ENCODE data around the gene OSM. TPM values are rescaled to one million over a fixed set of nuclear protein-coding genes. Genes with fewer than 3 reads are reported as not detected.

OSM gene
- polyA plus RNA-seq, 2 of the 4 experiments (the other 2 are of a cell fraction) = not detected

DNA sequence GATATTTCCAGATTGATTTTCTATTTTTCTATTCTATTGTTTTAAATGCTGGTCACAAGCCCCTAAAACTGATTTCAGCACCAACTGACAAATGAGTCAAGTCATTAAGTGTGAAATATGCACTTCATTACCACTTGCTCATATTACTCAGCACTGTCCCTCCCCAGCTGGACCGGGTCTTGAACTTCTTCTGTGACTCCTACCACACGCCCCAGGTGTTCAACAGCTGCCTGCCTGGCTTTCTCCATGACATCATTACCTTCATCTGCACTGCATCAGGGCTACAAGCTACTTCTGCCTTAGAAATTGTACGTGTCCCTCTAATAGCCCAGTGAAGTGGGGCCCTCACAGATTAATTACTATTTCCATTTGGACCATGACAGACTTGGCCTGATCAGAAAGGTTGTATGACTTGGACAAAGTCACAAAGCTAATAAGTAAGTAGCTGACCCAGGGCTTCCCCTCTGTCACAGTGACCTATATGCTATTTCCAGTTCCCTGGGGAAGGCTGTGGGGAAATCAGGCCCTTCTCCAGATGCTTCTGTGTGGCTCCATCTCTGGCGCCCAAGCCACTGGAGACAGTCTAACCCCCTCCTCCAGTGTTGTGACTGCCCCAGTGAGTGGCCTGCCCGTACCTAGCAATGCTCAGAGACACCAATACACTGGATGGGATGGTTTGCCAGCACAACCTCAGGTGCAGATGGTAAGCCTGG lies 42.0 kb upstream of the OSM start:
- no peak for ATAC-seq
- no peaks in the 10 kb centered on the region for H3K9me3 ChIP-seq
- POLR2A ChIA-PET = no interaction called here
- no peak for DNase-seq (ENCODE audit: low read depth in 1 of 2, low spot score in 1 of 2)
- H3K4me3 ChIP-seq = no peak overlapping the region
- FAIRE-seq = no peak
- no peak for TF ChIP-seq MAZ (IDR thresholded peaks at IDR 0.05; ENCODE audit: borderline replicate concordance, low read depth, low read length)
- no peak for TF ChIP-seq HOXA7 (CRISPR knock-in tag; IDR thresholded peaks at IDR 0.05)
- H3K4me1 ChIP-seq = peaks cover 32% of the 10 kb centered on the region
- H3K27ac ChIP-seq = no peak overlapping the region
- H3K4me2 ChIP-seq = no peak overlapping the region
- CTCF ChIA-PET = interaction anchor here (2.5 kb wide), 1 partner anchor 21 kb away, joined by 10 read pairs; no protein-coding TSS in a partner anchor
- 76% methylated on average over 5 of the region's 5 CpGs for WGBS (ENCODE audit: missing lambda C conversion rate)

DNA sequence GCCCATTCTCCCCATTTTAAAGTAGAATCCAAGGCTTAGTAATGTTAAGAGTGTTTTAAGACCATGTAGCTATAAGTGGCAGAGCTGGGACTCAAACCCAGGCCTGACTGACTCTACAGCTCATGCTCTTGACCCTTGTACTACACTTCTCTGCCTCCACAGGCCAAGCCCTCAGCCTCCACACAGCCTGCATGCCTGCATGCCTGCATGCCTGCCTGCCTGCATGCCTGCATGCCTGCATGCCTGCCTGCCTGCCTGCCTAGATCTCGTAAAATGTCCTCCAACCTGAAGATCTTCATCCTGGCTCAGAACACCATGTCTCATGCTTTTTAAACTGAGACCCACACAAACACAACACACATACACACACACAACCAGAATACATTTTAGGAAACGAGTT lies 41.4 kb upstream of the OSM start:
- Histone ChIP-seq H3K9me3 (no peaks in the 10 kb centered on the region), H3K4me1 (peaks cover 31% of the 10 kb centered on the region), H3K4me3 (no peak overlapping the region), H3K4me2 (no peak overlapping the region), H3K27ac (no peak overlapping the region)
- DNase-seq (ENCODE audit: low read depth in 1 of 2, low spot score in 1 of 2) (no peak), ATAC-seq (no peak), FAIRE-seq (no peak)
- CTCF ChIA-PET = interaction anchor here (2.5 kb wide), 1 partner anchor 20 kb away, joined by 10 read pairs; no protein-coding TSS in a partner anchor
- POLR2A ChIA-PET = no interaction called here
- 74% methylated on average over 2 of the region's 2 CpGs for WGBS (ENCODE audit: missing lambda C conversion rate)
- TF ChIP-seq, protein P1, sequence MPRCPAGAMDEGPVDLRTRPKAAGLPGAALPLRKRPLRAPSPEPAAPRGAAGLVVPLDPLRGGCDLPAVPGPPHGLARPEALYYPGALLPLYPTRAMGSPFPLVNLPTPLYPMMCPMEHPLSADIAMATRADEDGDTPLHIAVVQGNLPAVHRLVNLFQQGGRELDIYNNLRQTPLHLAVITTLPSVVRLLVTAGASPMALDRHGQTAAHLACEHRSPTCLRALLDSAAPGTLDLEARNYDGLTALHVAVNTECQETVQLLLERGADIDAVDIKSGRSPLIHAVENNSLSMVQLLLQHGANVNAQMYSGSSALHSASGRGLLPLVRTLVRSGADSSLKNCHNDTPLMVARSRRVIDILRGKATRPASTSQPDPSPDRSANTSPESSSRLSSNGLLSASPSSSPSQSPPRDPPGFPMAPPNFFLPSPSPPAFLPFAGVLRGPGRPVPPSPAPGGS (IDR thresholded peaks at IDR 0.05) = no peak
- TF ChIP-seq CBX2 (IDR thresholded peaks at IDR 0.05; ENCODE audit: borderline replicate concordance, low read depth) (no peak), CBX8 (IDR thresholded peaks at IDR 0.05) (no peak), RFX5 (IDR thresholded peaks at IDR 0.05) (no peak), SREBF2 (IDR thresholded peaks at IDR 0.05) (no peak), RCOR1 (IDR thresholded peaks at IDR 0.05; ENCODE audit: low read depth, low read length) (no peak), POLR2A (IDR thresholded peaks at IDR 0.05; ENCODE audit: low read length) (no peak), HDAC2 (IDR thresholded peaks at IDR 0.05) (no peak), HEYL (CRISPR knock-in tag; IDR thresholded peaks at IDR 0.05) (no peak), GATA3 (IDR thresholded peaks at IDR 0.05; ENCODE audit: borderline replicate concordance) (no peak), KDM5A (IDR thresholded peaks at IDR 0.05) (no peak), JUNB (IDR thresholded peaks at IDR 0.05) (no peak), MAZ (IDR thresholded peaks at IDR 0.05; ENCODE audit: borderline replicate concordance, low read depth, low read length) (no peak), HOXB13 (CRISPR knock-in tag; IDR thresholded peaks at IDR 0.05; ENCODE audit: low read depth) (no peak)
- TF ChIP-seq, protein P2, sequence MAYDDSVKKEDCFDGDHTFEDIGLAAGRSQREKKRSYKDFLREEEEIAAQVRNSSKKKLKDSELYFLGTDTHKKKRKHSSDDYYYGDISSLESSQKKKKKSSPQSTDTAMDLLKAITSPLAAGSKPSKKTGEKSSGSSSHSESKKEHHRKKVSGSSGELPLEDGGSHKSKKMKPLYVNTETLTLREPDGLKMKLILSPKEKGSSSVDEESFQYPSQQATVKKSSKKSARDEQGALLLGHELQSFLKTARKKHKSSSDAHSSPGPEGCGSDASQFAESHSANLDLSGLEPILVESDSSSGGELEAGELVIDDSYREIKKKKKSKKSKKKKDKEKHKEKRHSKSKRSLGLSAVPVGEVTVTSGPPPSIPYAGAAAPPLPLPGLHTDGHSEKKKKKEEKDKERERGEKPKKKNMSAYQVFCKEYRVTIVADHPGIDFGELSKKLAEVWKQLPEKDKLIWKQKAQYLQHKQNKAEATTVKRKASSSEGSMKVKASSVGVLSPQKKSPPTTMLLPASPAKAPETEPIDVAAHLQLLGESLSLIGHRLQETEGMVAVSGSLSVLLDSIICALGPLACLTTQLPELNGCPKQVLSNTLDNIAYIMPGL (CRISPR knock-in tag; IDR thresholded peaks at IDR 0.05; ENCODE audit: borderline replicate concordance) = no peak
- TF ChIP-seq, protein P3, sequence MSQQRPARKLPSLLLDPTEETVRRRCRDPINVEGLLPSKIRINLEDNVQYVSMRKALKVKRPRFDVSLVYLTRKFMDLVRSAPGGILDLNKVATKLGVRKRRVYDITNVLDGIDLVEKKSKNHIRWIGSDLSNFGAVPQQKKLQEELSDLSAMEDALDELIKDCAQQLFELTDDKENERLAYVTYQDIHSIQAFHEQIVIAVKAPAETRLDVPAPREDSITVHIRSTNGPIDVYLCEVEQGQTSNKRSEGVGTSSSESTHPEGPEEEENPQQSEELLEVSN (IDR thresholded peaks at IDR 0.05; ENCODE audit: borderline replicate concordance, low read depth) = no peak

DNA sequence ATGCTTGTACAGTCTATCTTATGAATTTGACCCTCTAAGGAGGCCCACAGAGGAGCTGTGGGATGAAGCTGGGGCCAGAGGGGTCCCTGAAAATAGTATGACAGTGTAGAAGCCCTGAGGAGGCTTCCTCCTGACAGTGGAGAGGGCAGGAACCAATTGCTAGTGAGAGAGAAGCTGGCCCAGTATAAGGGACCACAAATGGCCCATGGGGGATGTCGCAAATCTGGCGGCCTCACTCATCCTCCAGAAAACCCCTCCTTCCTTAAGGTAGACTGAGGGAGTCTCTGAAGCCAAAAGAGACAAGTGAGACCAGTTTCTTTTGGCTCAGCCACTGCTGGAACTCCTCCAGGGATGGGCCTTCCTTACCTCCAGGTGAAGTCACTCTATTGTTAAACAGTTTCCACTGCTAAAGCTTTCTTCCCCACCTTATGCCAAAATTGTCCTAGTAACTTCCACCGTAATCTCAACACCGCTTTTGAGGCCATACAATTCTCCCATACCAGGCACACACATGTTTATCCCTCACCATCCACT lies 40.5 kb upstream of the OSM start:
- no peak for FAIRE-seq
- ATAC-seq = no peak
- ChIA-PET CTCF (no interaction called here), POLR2A (no interaction called here)
- WGBS (ENCODE audit: missing lambda C conversion rate) = 97% methylated on average over 4 of the region's 4 CpGs
- peaks cover 21% of the 10 kb centered on the region for H3K4me1 ChIP-seq
- no peak overlapping the region for H3K4me2 ChIP-seq
- DNase-seq (ENCODE audit: low read depth in 1 of 2, low spot score in 1 of 2) = no peak
- no peak overlapping the region for H3K4me3 ChIP-seq
- no peak overlapping the region for H3K27ac ChIP-seq
- no peaks in the 10 kb centered on the region for H3K9me3 ChIP-seq
- TF ChIP-seq RNF2 (IDR thresholded peaks at IDR 0.05; ENCODE audit: borderline replicate concordance, low read depth) (no peak), SMC3 (IDR thresholded peaks at IDR 0.05) (no peak), MYC (IDR thresholded peaks at IDR 0.05; ENCODE audit: borderline replicate concordance, low read length) (no peak), EP300 (IDR thresholded peaks at IDR 0.05) (no peak), HDAC2 (IDR thresholded peaks at IDR 0.05) (no peak), HOXA7 (CRISPR knock-in tag; IDR thresholded peaks at IDR 0.05) (no peak), CHD2 (IDR thresholded peaks at IDR 0.05; ENCODE audit: low read length, partially characterized antibody) (no peak), ZC3H11A (IDR thresholded peaks at IDR 0.05) (no peak), JUN (IDR thresholded peaks at IDR 0.05) (no peak), ZNF302 (CRISPR knock-in tag; IDR thresholded peaks at IDR 0.05) (no peak), TFCP2L1 (CRISPR knock-in tag; IDR thresholded peaks at IDR 0.05) (no peak)
- TF ChIP-seq, protein P4, sequence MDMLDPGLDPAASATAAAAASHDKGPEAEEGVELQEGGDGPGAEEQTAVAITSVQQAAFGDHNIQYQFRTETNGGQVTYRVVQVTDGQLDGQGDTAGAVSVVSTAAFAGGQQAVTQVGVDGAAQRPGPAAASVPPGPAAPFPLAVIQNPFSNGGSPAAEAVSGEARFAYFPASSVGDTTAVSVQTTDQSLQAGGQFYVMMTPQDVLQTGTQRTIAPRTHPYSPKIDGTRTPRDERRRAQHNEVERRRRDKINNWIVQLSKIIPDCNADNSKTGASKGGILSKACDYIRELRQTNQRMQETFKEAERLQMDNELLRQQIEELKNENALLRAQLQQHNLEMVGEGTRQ (IDR thresholded peaks at IDR 0.05) = no peak
- TF ChIP-seq, protein P2 (CRISPR knock-in tag; IDR thresholded peaks at IDR 0.05; ENCODE audit: borderline replicate concordance) = no peak

Data from A549 (cell line).